HepG2 (cell line): Measurements from ENCODE around the gene SPATA25. TPM values are rescaled to one million over a fixed set of nuclear protein-coding genes. Genes with fewer than 3 reads are reported as not detected.
A peak's percentile ranks its signal among the peaks of the same experiment; 100 is the strongest.
"Not testable (repeated sequence)": the region's sequence is repeated elsewhere in the genome, so short reads cannot be mapped to it uniquely, and the experiment has no call there.

Source experiments
- ATAC-seq: fragments of 200-7000 bp; cut with Tn5 transposase; 3 replicates; pipeline ENCODE4 v1.9.1; 2020; ENCODE audit warnings: mild to moderate bottlenecking, moderate library complexity
- BruUV-seq: library from RNA; stranded (reverse); fragments of 400-500 nt; replicated peaks from 2 replicates; lab custom pipeline; 2021; lab: Mats Ljungman, UMichigan
- CTCF ChIA-PET: fragments of 300-600 bp; formaldehyde crosslinking; extraction: SDS; loops from one replicate; lab custom pipeline; 2021; ENCODE audit warnings: low total read pairs, inconsistent platforms, low intra/inter-chr PET ratio; lab: Yijun Ruan, JAX
- POLR2A ChIA-PET: fragments of 350-600 bp; sonication (Branson Sonifier 250); formaldehyde crosslinking; loops from one replicate; lab custom pipeline; 2020; ENCODE audit warnings: antibody characterized with exemption, inconsistent platforms; lab: Yijun Ruan, JAX
- DNase-seq: peaks from one replicate; pipeline ENCODE4 v3.0.0-alpha.2; 2015; ENCODE audit warnings: low spot score
- FAIRE-seq: peaks from 3 replicates; lab custom pipeline; 2011; peaks lifted over from hg19 to GRCh38; lab: Jason Lieb, UNC
- H2AFZ ChIP-seq: one replicate; pipeline ENCODE4 v1.6.1; 2011; ENCODE audit warnings: low read length, inconsistent platforms
- H3K27ac ChIP-seq: fragments of 300-600 bp; 3 replicates; pipeline ENCODE4 v1.8.0; 2011; ENCODE audit warnings: mixed run types, mild to moderate bottlenecking, mixed read lengths, low read length, inconsistent platforms; ENCODE audit not compliant: insufficient read depth; ENCODE audit errors: extremely low read length
- H3K27me3 ChIP-seq, 2 experiments: fragments of 200-600 bp in 1 of 2; 2 replicates in 1 of 2; 3 replicates in 1 of 2; pipeline versions ENCODE4 v1.6.0 to v1.8.0; 2011; ENCODE audit warnings: low read length in 2 of 2, mild to moderate bottlenecking in 2 of 2, moderate library complexity in 2 of 2, inconsistent platforms in 1 of 2; ENCODE audit not compliant: insufficient read depth in 2 of 2, control insufficient read depth in 1 of 2
- H3K36me3 ChIP-seq, 2 experiments: fragments of 200-600 bp in 1 of 2; replicated peaks in 1 of 2; 2 replicates in 1 of 2; 3 replicates in 1 of 2; pipeline versions ENCODE4 v1.5.1 to v1.8.0; 2011; ENCODE audit warnings: low read length in 2 of 2, inconsistent platforms in 1 of 2; ENCODE audit not compliant: insufficient read depth in 2 of 2, control insufficient read depth in 1 of 2
- H3K4me1 ChIP-seq: 2 replicates; pipeline ENCODE4 v1.5.1; 2012; ENCODE audit warnings: low read length, inconsistent platforms; ENCODE audit not compliant: insufficient read depth
- H3K4me2 ChIP-seq: 2 replicates; pipeline ENCODE4 v1.6.0; 2011; ENCODE audit warnings: low read depth, low read length, inconsistent platforms
- H3K4me3 ChIP-seq, 3 experiments: fragments of 200-600 bp in 1 of 3; sonication (generic), shearing (Covaris generic) in 1 of 3; replicated peaks in 1 of 3; 2 replicates each; pipeline ENCODE4 v1.5.1; 2011 to 2016; ENCODE audit warnings: low read length in 3 of 3, inconsistent platforms in 2 of 3, low read depth in 2 of 3, mild to moderate bottlenecking in 2 of 3, control low read depth in 1 of 3, mixed read lengths in 1 of 3; ENCODE audit not compliant: insufficient read depth in 1 of 3
- H3K79me2 ChIP-seq: one replicate; pipeline ENCODE4 v1.6.1; 2011; ENCODE audit warnings: low read length, inconsistent platforms; ENCODE audit not compliant: insufficient read depth
- H3K9ac ChIP-seq: 2 replicates; pipeline ENCODE4 v1.6.0; 2011; ENCODE audit warnings: mild to moderate bottlenecking, low read depth, low read length, inconsistent platforms; ENCODE audit not compliant: insufficient read depth
- H3K9me3 ChIP-seq: 2 replicates; pipeline ENCODE4 v1.5.1; 2012; ENCODE audit warnings: mild to moderate bottlenecking, low read length
- H4K20me1 ChIP-seq: 2 replicates; pipeline ENCODE4 v1.6.0; 2011; ENCODE audit warnings: inconsistent platforms, mild to moderate bottlenecking, low read length, moderate library complexity; ENCODE audit not compliant: insufficient read depth
- ARID5B ChIP-seq: IDR thresholded peaks from 2 replicates; pipeline ENCODE4 v1.4.0; 2020; ENCODE audit warnings: mild to moderate bottlenecking, missing genetic modification reagents
- CEBPB ChIP-seq: IDR thresholded peaks from 2 replicates; pipeline ENCODE4 v1.6.1; 2011; ENCODE audit warnings: low read depth, low read length, improper control_type of control experiment, borderline replicate concordance
- CEBPG ChIP-seq: IDR thresholded peaks from 2 replicates; pipeline ENCODE4 v1.6.1; 2016
- FOXK1 ChIP-seq: sonication (generic); formaldehyde crosslinking; IDR thresholded peaks from 2 replicates; pipeline ENCODE4 v1.4.0; 2020; ENCODE audit warnings: low read depth, missing genetic modification reagents, borderline replicate concordance
- GABPA ChIP-seq, 2 experiments: IDR thresholded peaks; 2 replicates each; pipeline ENCODE4 v1.6.1; 2011 to 2016; ENCODE audit warnings: low read depth in 2 of 2, low read length in 1 of 2, missing biosample characterization in 1 of 2, missing genetic modification characterization in 1 of 2
- GATAD2A ChIP-seq: IDR thresholded peaks from 2 replicates; pipeline ENCODE4 v1.6.1; 2016
- HNF4A ChIP-seq: sonication (generic); formaldehyde crosslinking; IDR thresholded peaks from 2 replicates; pipeline ENCODE4 v1.4.0; 2020; ENCODE audit warnings: missing genetic modification reagents
- HOXA3 ChIP-seq: sonication (generic); formaldehyde crosslinking; IDR thresholded peaks from 2 replicates; pipeline ENCODE4 v1.5.0; 2020; ENCODE audit warnings: missing genetic modification reagents
- HOXA5 ChIP-seq: sonication (generic); formaldehyde crosslinking; IDR thresholded peaks from 2 replicates; pipeline ENCODE4 v1.4.0; 2020; ENCODE audit warnings: missing genetic modification reagents
- NR2F1 ChIP-seq, 2 experiments: fragments of 450-650 bp in 1 of 2; formaldehyde crosslinking in 1 of 2; IDR thresholded peaks; 2 replicates each; pipeline versions ENCODE4 v1.5.0 to v1.6.1; 2016 to 2020; ENCODE audit warnings: mild to moderate bottlenecking in 1 of 2, missing compliant biosample characterization in 1 of 2, missing genetic modification reagents in 1 of 2, moderate library complexity in 1 of 2
- RARA ChIP-seq: IDR thresholded peaks from 2 replicates; pipeline ENCODE4 v1.6.1; 2016; ENCODE audit warnings: missing genetic modification reagents, missing compliant biosample characterization
- SALL1 ChIP-seq: sonication (generic); formaldehyde crosslinking; IDR thresholded peaks from 2 replicates; pipeline ENCODE4 v1.8.0; 2022; ENCODE audit warnings: mild to moderate bottlenecking, missing genetic modification reagents
- SAP130 ChIP-seq: IDR thresholded peaks from 2 replicates; pipeline ENCODE4 v1.6.1; 2016; ENCODE audit warnings: low read depth
- SMC3 ChIP-seq: IDR thresholded peaks from 2 replicates; pipeline ENCODE4 v1.6.1; 2011; ENCODE audit warnings: low read length, improper control_type of control experiment
- TEAD3 ChIP-seq: optimal IDR thresholded peaks from 2 replicates; pipeline ENCODE3; 2016; ENCODE audit warnings: borderline replicate concordance
- ZFP90 ChIP-seq: sonication (generic); formaldehyde crosslinking; IDR thresholded peaks from 2 replicates; pipeline ENCODE4 v1.8.0; 2022; ENCODE audit warnings: missing genetic modification reagents, mild to moderate bottlenecking, inconsistent platforms, borderline replicate concordance
- ZMYM3 ChIP-seq: sonication (generic); formaldehyde crosslinking; IDR thresholded peaks from 2 replicates; pipeline ENCODE4 v1.5.1; 2020; ENCODE audit warnings: mild to moderate bottlenecking, missing genetic modification reagents
- ZNF121 ChIP-seq: sonication (generic); formaldehyde crosslinking; IDR thresholded peaks from 2 replicates; pipeline ENCODE4 v1.5.0; 2020; ENCODE audit warnings: mild to moderate bottlenecking, missing genetic modification reagents
- ZNF331 ChIP-seq: sonication (generic); formaldehyde crosslinking; IDR thresholded peaks from 2 replicates; pipeline ENCODE4 v1.4.0; 2020; ENCODE audit warnings: missing genetic modification reagents
- ZNF574 ChIP-seq: sonication (generic); formaldehyde crosslinking; IDR thresholded peaks from 2 replicates; pipeline ENCODE4 v1.4.0; 2020; ENCODE audit warnings: missing genetic modification reagents
- WGBS: methylation state at CpG from one replicate; pipeline ENCODE4 v1.1.6; 2017; ENCODE audit warnings: low lambda C conversion rate; 5-methylcytosine and 5-hydroxymethylcytosine counted together
- in situ Hi-C: cut with HindIII; loops from 2 replicates; pipeline ENCODE4 v1.10.0; 2017; ENCODE audit warnings: low pct_unique_long_range_greater_than_20kb; ENCODE audit not compliant: extremely low pct_ligation_motif_present
- intact Hi-C: fragments of 100-400 bp; cut with micrococcal nuclease; formaldehyde crosslinking; loops from one replicate; pipeline ENCODE4 v1.10.0; 2022; ENCODE audit not compliant: unreplicated experiment
- polyA plus RNA-seq, 8 experiments: library from polyadenylated mRNA; depleted of rRNA in 3 of 8; stranded (reverse) in 7 of 8; unstranded in 1 of 8; fragments of >200 nt; fragmentation: Illumina TruSeq in 4 of 8; extraction: Trizol in 4 of 8; gene quantifications; 2 replicates each; pipeline versions ENCODE4 v1.2.1 to v1.2.3, GENCODE V29; 2011 to 2016; ENCODE audit warnings: low read depth in 4 of 8, missing spikeins in 1 of 8, mixed read lengths in 1 of 8; ENCODE audit not compliant: insufficient read depth in 1 of 8
- total RNA-seq, 5 experiments: library from RNA; depleted of rRNA; stranded (reverse); fragments of >200 nt; fragmentation: Illumina TruSeq; extraction: Trizol; gene quantifications; 2 replicates each; pipeline ENCODE4 v1.2.3, GENCODE V29; 2016; ENCODE audit warnings: low read depth in 1 of 5

Gene SPATA25
- total and polyA plus RNA-seq, 2 of the 13 experiments (the other 11 are each of a cell fraction or from before 2014, with no cell fraction given): 4.8 to 7.6 TPM

DNA sequence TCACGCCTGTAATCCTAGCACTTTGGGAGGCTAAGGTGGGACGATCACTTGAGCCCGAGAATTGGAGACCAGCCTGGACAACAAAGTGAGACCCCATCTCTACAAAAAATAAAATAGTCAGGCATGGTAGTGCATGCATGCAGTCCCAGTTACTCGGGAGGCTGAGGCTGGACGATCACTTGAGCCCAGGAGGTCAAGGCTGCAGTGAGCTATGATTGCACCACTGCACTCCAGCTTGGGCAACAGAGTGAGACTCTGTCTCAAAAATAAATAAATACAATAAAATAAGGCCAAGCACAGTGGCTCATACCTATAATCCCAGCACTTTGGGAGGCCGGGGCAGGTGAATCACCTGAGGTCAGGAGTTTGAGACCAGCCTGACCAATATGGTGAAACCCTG is 13.9 kb upstream of the SPATA25 start:
- DNase-seq; H3K4me2 ChIP-seq; H3K27me3 ChIP-seq; CTCF ChIA-PET; intact Hi-C loops; H3K4me3 ChIP-seq; BruUV-seq; H4K20me1 ChIP-seq; FAIRE-seq; H3K9ac ChIP-seq; H3K27ac ChIP-seq; H2AFZ ChIP-seq; in situ Hi-C loops; H3K9me3 ChIP-seq; H3K79me2 ChIP-seq; ATAC-seq; TF ChIP-seq GABPA (IDR thresholded peaks at IDR 0.05; ENCODE audit: low read depth, low read length): not testable (repeated sequence)
- Histone ChIP-seq H3K36me3 (peaks cover 25 to 27% of the 10 kb centered on the region in 2 experiments), H3K4me1 (peaks cover 30% of the 10 kb centered on the region)
- POLR2A ChIA-PET: interaction anchor here (0.8 to 4.7 kb wide), 10 partner anchors 8 to 68 kb away, joined by 3 to 38 read pairs (median 12); partner anchors contain the start of genes CTSA, NEURL2, PCIF1 and SNX21
- WGBS: 66% methylated on average over 6 of the region's 6 CpGs
- TF ChIP-seq SAP130 (CRISPR knock-in tag): 0 out of 2 replicates have a peak, but pooled peaks have one; percentile 33
- peak; percentile 79 for TF ChIP-seq RARA
- TF ChIP-seq SMC3: 0 out of 2 replicates have a peak, but pooled peaks have one; percentile 6
- 0 out of 2 replicates have a peak, but pooled peaks have one; percentile 58 for TF ChIP-seq ZFP90 (CRISPR knock-in tag)
- TF ChIP-seq ZNF331 (CRISPR knock-in tag): 0 out of 2 replicates have a peak, but pooled peaks have one; percentile 43
- peak; percentile 71 to 78; a peak in 3 of 4 replicates for TF ChIP-seq NR2F1 (CRISPR knock-in tag; IDR thresholded peaks at IDR 0.05)
- TF ChIP-seq TEAD3 (CRISPR knock-in tag): peak; percentile 45
- TF ChIP-seq SALL1 (CRISPR knock-in tag): peak; percentile 54; the same call in 1 of the 2 replicates
- peak; percentile 55; the same call in 1 of the 2 replicates for TF ChIP-seq ZMYM3
- TF ChIP-seq ZNF121 (CRISPR knock-in tag): peak; percentile 94
- peak; percentile 77 for TF ChIP-seq HNF4A (CRISPR knock-in tag)
- peak; percentile 79 for TF ChIP-seq CEBPG (CRISPR knock-in tag)
- 0 out of 2 replicates have a peak, but pooled peaks have one; percentile 26 for TF ChIP-seq GATAD2A
- 0 out of 2 replicates have a peak, but pooled peaks have one; percentile 2 for TF ChIP-seq GABPA (CRISPR knock-in tag; IDR thresholded peaks at IDR 0.05; ENCODE audit: low read depth)
- TF ChIP-seq FOXK1 (CRISPR knock-in tag): 0 out of 2 replicates have a peak, but pooled peaks have one; percentile 17
- peak; percentile 87 for TF ChIP-seq CEBPB
- peak; percentile 41; the same call in 1 of the 2 replicates for TF ChIP-seq HOXA3 (CRISPR knock-in tag)
- TF ChIP-seq HOXA5 (CRISPR knock-in tag): 0 out of 2 replicates have a peak, but pooled peaks have one; percentile 60
- peak; percentile 69 for TF ChIP-seq ARID5B (CRISPR knock-in tag)
- peak; percentile 31; the same call in 1 of the 2 replicates for TF ChIP-seq ZNF574 (CRISPR knock-in tag)
